HG03025 (cell line): ENCODE measurements around the gene GOLGA5.
"Not testable (repeated sequence)": the region's sequence is repeated elsewhere in the genome, so short reads cannot be mapped to it uniquely, and the experiment has no call there.

Experiments used
- ATAC-seq: cut with Tn5 transposase; IDR thresholded peaks from one replicate; pipeline ENCODE4 v1.9.1; 2021; ENCODE audit warnings: mild to moderate bottlenecking, moderate library complexity; ENCODE audit not compliant: unreplicated experiment, low FRiP score

Gene GOLGA5

GRCh38 chr14:92819680-92820535, 25.8 kb downstream of the GOLGA5 start:
- ATAC-seq = not testable (repeated sequence)

GRCh38 chr14:92820536-92820840, 26.4 kb downstream of the GOLGA5 start:
- ATAC-seq = not testable (repeated sequence)

- ATAC-seq = no peak
Observed at GRCh38 chr14:92830902-92831301, 36.8 kb downstream of the GOLGA5 start.

- ATAC-seq = no peak
Observed at GRCh38 chr14:92832137-92832700, 38.1 kb downstream of the GOLGA5 start.

GRCh38 chr14:92841930-92842329, 47.8 kb downstream of the GOLGA5 start:
- ATAC-seq = no peak

- ATAC-seq = no peak
Observed at GRCh38 chr14:92844204-92844603, 50.1 kb downstream of the GOLGA5 start.

GRCh38 chr14:92846162-92846897, 52.2 kb downstream of the GOLGA5 start:
- ATAC-seq = no peak

- ATAC-seq = no peak
Observed at GRCh38 chr14:92847278-92847677, 53.2 kb downstream of the GOLGA5 start.

- ATAC-seq = no peak
Observed at GRCh38 chr14:92847749-92848148, 53.6 kb downstream of the GOLGA5 start.

GRCh38 chr14:92848887-92849286, 54.8 kb downstream of the GOLGA5 start:
- ATAC-seq = no peak

GRCh38 chr14:92850492-92850891, 56.4 kb downstream of the GOLGA5 start:
- ATAC-seq = no peak

GRCh38 chr14:92853136-92853535, 59.0 kb downstream of the GOLGA5 start:
- ATAC-seq = not testable (repeated sequence)

- no peak for ATAC-seq
Observed at GRCh38 chr14:92860049-92860840, 66.1 kb downstream of the GOLGA5 start.

- no peak for ATAC-seq
Observed at GRCh38 chr14:92861856-92862745, 68.0 kb downstream of the GOLGA5 start.

GRCh38 chr14:92863286-92864080, 69.4 kb downstream of the GOLGA5 start:
- ATAC-seq = no peak

- no peak for ATAC-seq
Observed at GRCh38 chr14:92865674-92866073, 71.6 kb downstream of the GOLGA5 start.

- no peak for ATAC-seq
Observed at GRCh38 chr14:92866181-92866752, 72.2 kb downstream of the GOLGA5 start.
